Measurements from ENCODE around the gene RYR2. TPM values are rescaled to one million over a fixed set of nuclear protein-coding genes. Genes with fewer than 3 reads are reported as not detected.

The RYR2 gene
- polyA plus RNA-seq, 1 experiment, result not detected

- POLR2A ChIA-PET, result no interaction called here
- Histone ChIP-seq H3K27ac (ENCODE audit: low read depth, low read length) (no peak overlapping the region), H3K27me3 (ENCODE audit: control insufficient read depth, insufficient read depth, low read length) (no peaks in the 10 kb centered on the region), H3K4me3 (ENCODE audit: low read depth, low read length) (no peak overlapping the region), H3K9me3 (ENCODE audit: control insufficient read depth, insufficient read depth, low read length) (peaks cover 7% of the 10 kb centered on the region; the same call in 1 of the 2 replicates)
- TF ChIP-seq CTCF (IDR thresholded peaks at IDR 0.05; ENCODE audit: low read depth, low read length), result no peak
- DNase-seq (ENCODE audit: low read depth, low spot score), result no peak
- CTCF ChIA-PET, result no interaction called here
Measured at GRCh38 chr1:237717106-237717505, 675.1 kb downstream of the RYR2 start.

- no peak for TF ChIP-seq CTCF (IDR thresholded peaks at IDR 0.05; ENCODE audit: low read depth, low read length)
- Histone ChIP-seq H3K27ac (ENCODE audit: low read depth, low read length) (no peak overlapping the region), H3K4me3 (ENCODE audit: low read depth, low read length) (no peak overlapping the region), H3K27me3 (ENCODE audit: control insufficient read depth, insufficient read depth, low read length) (no peaks in the 10 kb centered on the region), H3K9me3 (ENCODE audit: control insufficient read depth, insufficient read depth, low read length) (no peaks in the 10 kb centered on the region)
- ChIA-PET CTCF (no interaction called here), POLR2A (no interaction called here)
- no peak for DNase-seq (ENCODE audit: low read depth, low spot score)
Measured at GRCh38 chr1:237730826-237731350, 688.9 kb downstream of the RYR2 start.

GRCh38 chr1:237732657-237733056, 690.7 kb downstream of the RYR2 start:
- H3K9me3 ChIP-seq (ENCODE audit: control insufficient read depth, insufficient read depth, low read length), result no peaks in the 10 kb centered on the region
- H3K27me3 ChIP-seq (ENCODE audit: control insufficient read depth, insufficient read depth, low read length), result no peaks in the 10 kb centered on the region
- DNase-seq (ENCODE audit: low read depth, low spot score), result no peak
- no peak overlapping the region for H3K4me3 ChIP-seq (ENCODE audit: low read depth, low read length)
- H3K27ac ChIP-seq (ENCODE audit: low read depth, low read length), result no peak overlapping the region
- TF ChIP-seq CTCF (IDR thresholded peaks at IDR 0.05; ENCODE audit: low read depth, low read length), result no peak
- CTCF ChIA-PET, result no interaction called here
- POLR2A ChIA-PET, result no interaction called here

GRCh38 chr1:237736372-237737029, 694.5 kb downstream of the RYR2 start:
- Histone ChIP-seq H3K9me3 (ENCODE audit: control insufficient read depth, insufficient read depth, low read length) (no peaks in the 10 kb centered on the region), H3K27me3 (ENCODE audit: control insufficient read depth, insufficient read depth, low read length) (no peaks in the 10 kb centered on the region), H3K27ac (ENCODE audit: low read depth, low read length) (no peak overlapping the region), H3K4me3 (ENCODE audit: low read depth, low read length) (no peak overlapping the region)
- DNase-seq (ENCODE audit: low read depth, low spot score), result no peak
- peak; percentile 20; the same call in 1 of the 2 replicates for TF ChIP-seq CTCF (IDR thresholded peaks at IDR 0.05; ENCODE audit: low read depth, low read length)
- ChIA-PET CTCF (interaction anchor here (0.7 to 1.1 kb wide), 2 partner anchors 20 to 59 kb away, joined by 5 read pairs; no protein-coding TSS in a partner anchor), POLR2A (interaction anchor here (0.7 kb wide), 1 partner anchor 63 kb away, joined by 4 read pairs; no protein-coding TSS in a partner anchor)

- Histone ChIP-seq H3K9me3 (ENCODE audit: control insufficient read depth, insufficient read depth, low read length) (no peaks in the 10 kb centered on the region), H3K27ac (ENCODE audit: low read depth, low read length) (no peak overlapping the region), H3K27me3 (ENCODE audit: control insufficient read depth, insufficient read depth, low read length) (no peaks in the 10 kb centered on the region), H3K4me3 (ENCODE audit: low read depth, low read length) (no peak overlapping the region)
- no peak for DNase-seq (ENCODE audit: low read depth, low spot score)
- no peak for TF ChIP-seq CTCF (IDR thresholded peaks at IDR 0.05; ENCODE audit: low read depth, low read length)
- POLR2A ChIA-PET, result no interaction called here
- CTCF ChIA-PET, result interaction anchor here (1.1 kb wide), 1 partner anchor 60 kb away, joined by 5 read pairs; no protein-coding TSS in a partner anchor
Measured at GRCh38 chr1:237737448-237737847, 695.5 kb downstream of the RYR2 start.

All from AG04450 (cell line).